Body of pancreas (tissue), 4 donors: Measurements from ENCODE around the gene YKT6. TPM values are rescaled to one million over a fixed set of nuclear protein-coding genes. Genes with fewer than 3 reads are reported as not detected.

ENCODE experiments used
- ATAC-seq: fragments of 150-250 bp; one replicate; pipeline ENCODE4 v1.9.1; 2016
- DNase-seq, 4 donors: peaks; one replicate each; pipeline ENCODE4 v3.0.0-alpha.2; 2019
- H3K27ac ChIP-seq, 4 donors: fragments of 200-600 bp; sonication (generic); 1 replicate in 3 of 4; 2 replicates in 1 of 4; pipeline versions ENCODE4 v1.5.1 to v1.6.1; 2016 to 2019; ENCODE audit warnings: mild to moderate bottlenecking in 1 of 4, mixed read lengths in 1 of 4, moderate library complexity in 1 of 4
- H3K27me3 ChIP-seq, 2 donors: fragments of 200-600 bp; sonication (generic); one replicate each; pipeline ENCODE4 v1.6.0; 2016; ENCODE audit warnings: mild to moderate bottlenecking in 1 of 2
- H3K36me3 ChIP-seq, 2 donors: fragments of 200-600 bp; sonication (generic); replicated peaks in 1 of 2; 2 replicates each; pipeline ENCODE4 v1.5.1; 2016; ENCODE audit warnings: low read depth in 2 of 2; ENCODE audit not compliant: insufficient read depth in 1 of 2
- H3K4me1 ChIP-seq: fragments of 200-600 bp; sonication (generic); one replicate; pipeline ENCODE4 v1.6.0; 2016
- H3K4me3 ChIP-seq, 2 donors: fragments of 200-600 bp; sonication (generic); 1 replicate in 1 of 2; 2 replicates in 1 of 2; pipeline ENCODE4 v1.5.1; 2016 to 2019
- H3K9me3 ChIP-seq, 3 donors: fragments of 200-600 bp; sonication (generic); 1 replicate in 2 of 3; 2 replicates in 1 of 3; pipeline ENCODE4 v1.5.1; 2016
- CTCF ChIP-seq, 7 experiments: fragments of 450-650 bp in 4 of 7; fragments of 200-600 bp in 3 of 7; sonication (generic) in 3 of 7; IDR thresholded peaks; one replicate each; pipeline ENCODE4 v1.5.1; 2016 to 2019; ENCODE audit warnings: antibody characterized with exemption in 7 of 7
- POLR2A ChIP-seq, 3 donors: fragments of 450-650 bp; IDR thresholded peaks; one replicate each; pipeline ENCODE4 v1.6.1; 2016; ENCODE audit warnings: antibody characterized with exemption in 3 of 3, mild to moderate bottlenecking in 2 of 3
- whole genome bisulfite sequencing, 2 donors: methylation state at CpG; one replicate each; pipeline ENCODE4 v1.1.5; 2017; 5-methylcytosine and 5-hydroxymethylcytosine counted together
- intact Hi-C: fragments of 100-400 bp; cut with DNase I; formaldehyde crosslinking; loops from one replicate; pipeline ENCODE4 v1.15.1; 2023
- total RNA-seq, 2 donors: library from RNA; depleted of rRNA; stranded (reverse); fragments of >200 nt; gene quantifications; one replicate each; pipeline ENCODE4 v1.1.0, GENCODE V29; 2016

The YKT6 gene
- total RNA-seq, 2 donors from 2014 or later = 37.6 to 55.4 TPM

DNA sequence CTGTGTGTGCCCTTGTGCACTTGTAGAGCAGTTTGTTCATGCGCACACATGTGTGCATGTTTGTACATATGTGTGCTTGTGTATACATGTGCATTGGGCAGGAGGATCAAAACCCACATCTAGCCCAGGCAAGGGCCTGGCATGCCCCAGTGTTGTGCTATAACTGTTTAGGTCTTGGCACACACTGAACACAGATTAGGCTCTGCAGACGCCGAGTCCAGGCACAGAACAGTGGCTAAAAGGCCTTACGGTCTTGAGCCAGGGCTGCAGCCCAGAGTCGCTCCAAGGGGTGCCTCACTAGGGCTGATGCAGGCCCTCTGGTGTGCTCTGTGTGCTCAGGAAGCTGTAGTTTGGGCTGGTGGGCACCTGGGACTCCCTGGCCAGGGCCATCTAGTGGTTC is 55.7 kb downstream of the YKT6 start:
- ATAC-seq = no peak
- Histone ChIP-seq H3K4me3 (no peak overlapping the region), H3K36me3 (no peaks in the 10 kb centered on the region), H3K27ac (no peak overlapping the region), H3K4me1 (peaks cover 11% of the 10 kb centered on the region), H3K27me3 (no peaks in the 10 kb centered on the region), H3K9me3 (no peaks in the 10 kb centered on the region)
- WGBS, 2 donors = 70 to 98% methylated on average over 5 of the region's 5 CpGs
- TF ChIP-seq POLR2A (IDR thresholded peaks at IDR 0.05) (no peak), CTCF (IDR thresholded peaks at IDR 0.05) (no peak)
- DNase-seq = no peak
- intact Hi-C loops = no loop called here

DNA sequence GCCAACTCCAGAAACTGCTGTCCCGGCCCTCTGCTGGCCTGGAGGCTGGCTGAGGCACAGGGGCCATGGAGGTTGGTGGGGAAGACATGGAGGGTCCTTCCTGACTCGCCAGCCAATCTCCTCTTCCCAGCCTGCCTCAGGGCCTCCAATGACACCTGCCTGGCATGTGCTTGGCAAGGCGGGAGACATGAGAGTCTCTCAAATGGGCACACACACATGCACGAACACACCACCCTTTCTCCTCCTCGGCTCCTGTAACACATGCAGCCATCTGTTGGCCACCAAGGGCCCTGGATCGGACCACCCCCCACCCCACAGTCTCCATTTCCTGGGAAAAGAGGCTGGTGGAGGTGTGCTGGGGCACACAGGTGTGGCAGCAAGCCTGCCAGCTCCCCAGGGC is 56.4 kb downstream of the YKT6 start:
- Histone ChIP-seq H3K27me3 (no peaks in the 10 kb centered on the region), H3K27ac (peak overlapping the region in 1 of 4 donors; percentile 32), H3K36me3 (no peaks in the 10 kb centered on the region), H3K9me3 (no peaks in the 10 kb centered on the region), H3K4me3 (no peak overlapping the region), H3K4me1 (peaks cover 11% of the 10 kb centered on the region)
- 87 to 97% methylated on average over 5 to 6 of the region's 6 CpGs for WGBS, 2 donors
- no peak for DNase-seq
- TF ChIP-seq POLR2A (IDR thresholded peaks at IDR 0.05) (no peak), CTCF (IDR thresholded peaks at IDR 0.05) (no peak)
- intact Hi-C loops = no loop called here
- no peak for ATAC-seq

GRCh38 chr7:44257618-44258422 is 57.0 kb downstream of the YKT6 start:
- Histone ChIP-seq H3K27me3 (no peaks in the 10 kb centered on the region), H3K27ac (peak overlapping the region in 2 of 4 donors; percentile 16 to 32), H3K9me3 (no peaks in the 10 kb centered on the region), H3K36me3 (no peaks in the 10 kb centered on the region), H3K4me3 (no peak overlapping the region), H3K4me1 (peaks cover 11% of the 10 kb centered on the region)
- WGBS, 2 donors = 52 to 61% methylated on average over 8 to 18 of the region's 18 CpGs
- intact Hi-C loops = no loop called here
- TF ChIP-seq CTCF (IDR thresholded peaks at IDR 0.05) = no peak
- no peak for TF ChIP-seq POLR2A (IDR thresholded peaks at IDR 0.05)
- peak; percentile 63 for ATAC-seq
- peak; percentile 28 to 73 (median 58) for DNase-seq

DNA sequence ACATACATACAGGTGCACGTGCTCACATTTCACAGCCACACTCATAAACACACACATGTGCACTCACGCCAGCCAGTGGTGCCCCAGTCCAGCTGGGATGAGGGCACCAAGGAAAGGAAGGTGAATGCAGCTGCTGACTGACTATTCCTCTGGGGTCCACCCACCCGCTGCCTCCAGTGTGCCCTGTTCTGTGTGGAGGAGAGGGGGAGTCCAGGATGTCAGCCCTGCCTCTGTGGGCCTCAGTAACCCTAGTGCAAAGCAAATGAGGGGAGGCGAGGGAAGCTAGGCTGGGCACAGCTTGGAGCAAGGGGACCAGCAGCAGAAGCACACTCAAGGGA is 57.6 kb downstream of the YKT6 start:
- intact Hi-C loops = no loop called here
- Histone ChIP-seq H3K27me3 (no peaks in the 10 kb centered on the region), H3K4me1 (peaks cover 11% of the 10 kb centered on the region), H3K9me3 (no peaks in the 10 kb centered on the region), H3K27ac (peak overlapping the region in 1 of 4 donors; percentile 16), H3K4me3 (no peak overlapping the region), H3K36me3 (no peaks in the 10 kb centered on the region)
- ATAC-seq (no peak), DNase-seq (no peak)
- WGBS, 2 donors = 74 to 81% methylated on average over 4 of the region's 4 CpGs
- TF ChIP-seq CTCF (IDR thresholded peaks at IDR 0.05) (no peak), POLR2A (IDR thresholded peaks at IDR 0.05) (no peak)
